Tibial nerve (tissue), 3 donors: Measurements from ENCODE around the gene IVD.

Experiments
- CTCF ChIP-seq, 5 experiments: fragments of 200-600 bp in 3 of 5; fragments of 450-650 bp in 2 of 5; sonication (generic) in 3 of 5; IDR thresholded peaks; one replicate each; pipeline ENCODE4 v1.5.1; 2016 to 2019; ENCODE audit warnings: antibody characterized with exemption in 5 of 5, mild to moderate bottlenecking in 3 of 5, moderate library complexity in 2 of 5
- POLR2A ChIP-seq, 2 donors: fragments of 450-650 bp; IDR thresholded peaks; one replicate each; pipeline ENCODE4 v1.6.1; 2017; ENCODE audit warnings: antibody characterized with exemption in 2 of 2, mild to moderate bottlenecking in 2 of 2, moderate library complexity in 2 of 2

DNA sequence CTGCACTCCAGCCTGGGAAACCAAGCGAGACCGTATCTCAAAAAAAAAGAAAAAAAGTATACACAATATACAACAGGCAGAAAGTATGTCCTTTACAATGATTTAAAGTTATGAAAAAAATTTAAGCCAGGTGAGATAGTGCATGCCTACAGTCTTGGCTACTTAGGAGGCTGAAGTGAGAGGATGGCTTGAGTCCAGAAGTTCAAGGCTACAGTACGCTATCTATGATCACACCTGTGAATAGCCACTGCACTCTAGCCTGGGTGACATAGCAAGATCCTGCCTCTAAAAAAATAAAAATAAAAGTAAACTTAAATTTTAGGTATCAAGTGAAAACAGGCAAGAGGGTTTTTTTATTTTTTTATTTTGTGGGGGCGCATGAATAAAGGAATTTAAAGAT lies 26.2 kb upstream of the IVD start:
- TF ChIP-seq CTCF (IDR thresholded peaks at IDR 0.05): no peak
- TF ChIP-seq POLR2A (IDR thresholded peaks at IDR 0.05): no peak
